Stimulated activated CD8-positive, alpha-beta memory T cell treated with anti-CD3 and anti-CD28 coated beads, Interleukin-15, amount 100 ng/mL, for 48 hours (primary cell): Measurements from ENCODE around the gene CNTLN.
"Not testable (repeated sequence)": the region's sequence is repeated elsewhere in the genome, so short reads cannot be mapped to it uniquely, and the experiment has no call there.

Experiments
- DNase-seq, 2 donors: peaks; one replicate each; pipeline ENCODE4 v3.0.0-alpha.2; 2020; ENCODE audit warnings: low read depth in 2 of 2

CNTLN gene

GRCh38 chr9:17509151-17509550, 374.3 kb downstream of the CNTLN start:
- no peak for DNase-seq

DNA sequence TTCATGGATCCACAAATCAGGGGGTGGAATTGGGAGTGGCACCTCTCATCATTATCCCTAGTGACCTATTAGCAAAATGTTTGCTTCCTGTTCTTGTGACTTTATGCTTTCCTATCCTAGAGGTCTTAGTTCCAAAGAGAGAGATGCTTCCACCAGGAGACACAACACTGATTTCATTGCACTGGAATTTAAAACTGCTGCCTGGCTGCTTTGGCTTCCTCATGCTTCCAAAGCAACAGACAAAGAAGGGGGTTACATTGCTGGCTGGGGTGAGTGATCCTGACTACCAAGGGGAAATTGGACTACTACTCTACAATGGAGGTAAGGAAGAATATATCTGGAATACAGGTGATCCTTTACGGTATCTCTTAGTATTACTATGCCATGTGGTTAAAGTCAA, 374.9 kb downstream of the CNTLN start:
- no peak for DNase-seq

DNA sequence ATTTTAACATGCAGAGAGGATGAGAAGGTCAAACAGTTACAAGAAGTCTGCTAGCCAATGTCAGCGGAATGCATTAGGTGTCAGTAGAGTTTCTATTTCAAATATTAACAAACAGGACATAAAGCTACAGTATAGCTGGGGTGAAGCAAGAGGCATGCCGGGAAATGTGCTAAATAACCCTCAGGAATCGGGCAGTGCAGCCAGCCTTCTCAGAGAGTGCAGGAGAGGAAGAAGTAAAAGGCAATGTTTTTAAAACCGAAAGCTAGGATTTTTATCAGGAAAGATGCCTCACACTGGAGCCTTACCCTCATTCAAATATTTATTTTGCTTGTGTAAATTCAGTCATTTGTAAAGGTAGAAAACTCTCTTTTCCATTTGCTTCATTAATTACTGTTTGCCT, 384.9 kb downstream of the CNTLN start:
- no peak for DNase-seq

- DNase-seq = no peak
Measured at GRCh38 chr9:17520268-17521064, 385.6 kb downstream of the CNTLN start.

DNA sequence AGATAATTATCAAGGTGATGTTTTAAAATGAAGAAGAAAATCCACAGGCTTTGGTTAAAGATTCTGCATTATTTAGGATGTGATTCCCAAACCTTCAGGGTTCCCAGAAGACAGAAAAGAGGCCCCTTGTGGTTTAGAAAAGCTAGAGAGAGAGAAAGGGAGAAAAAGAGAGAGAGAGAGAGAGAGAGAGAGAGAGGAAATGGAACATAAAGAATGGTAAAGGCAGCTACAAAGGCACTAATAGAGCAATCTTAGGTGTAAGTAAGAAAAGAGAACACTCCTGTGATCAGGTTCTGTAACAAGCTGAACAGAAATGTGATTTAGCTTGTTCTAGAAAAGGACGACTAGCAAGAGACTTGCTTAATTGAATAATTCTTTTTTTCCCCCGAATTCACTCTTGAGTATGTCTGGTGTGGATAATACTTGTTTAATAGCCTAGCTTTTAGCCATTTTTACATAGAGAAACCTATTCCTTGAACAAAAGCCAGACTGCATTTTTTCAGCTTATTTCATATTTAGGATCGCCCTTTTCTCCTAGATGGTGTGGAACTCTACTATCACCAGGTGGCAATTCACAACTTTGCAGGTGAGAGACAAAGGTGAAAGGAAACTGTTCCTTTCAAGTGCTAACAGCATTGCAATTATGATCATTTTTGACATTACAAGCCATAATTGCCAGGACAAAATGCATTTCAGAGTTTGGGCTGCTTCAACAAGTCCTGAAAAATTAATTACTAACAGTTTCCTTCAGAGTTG, 386.4 kb downstream of the CNTLN start:
- no peak for DNase-seq

DNA sequence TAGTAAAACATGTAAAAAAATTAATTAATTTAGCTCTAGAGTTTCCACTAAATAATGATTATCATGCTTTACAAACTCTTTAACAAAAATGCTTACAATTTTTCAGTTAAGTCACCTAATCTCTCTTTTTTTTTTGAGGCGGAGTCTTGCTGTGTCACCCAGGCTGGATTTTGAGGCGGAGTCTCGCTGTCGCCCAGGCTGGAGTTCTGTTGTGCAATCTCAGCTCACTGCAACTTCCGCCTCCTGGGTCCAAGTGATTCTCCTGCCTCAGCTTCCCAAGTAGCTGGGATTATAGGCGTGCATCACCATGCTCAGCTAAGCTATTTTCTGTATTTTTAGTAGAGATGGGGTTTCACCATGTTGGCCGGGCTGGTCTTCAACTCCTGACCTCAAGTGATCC, 391.9 kb downstream of the CNTLN start:
- DNase-seq = not testable (repeated sequence)

- no peak for DNase-seq
Measured at GRCh38 chr9:17528859-17529258, 394.0 kb downstream of the CNTLN start.

GRCh38 chr9:17531642-17532254, 396.9 kb downstream of the CNTLN start:
- no peak for DNase-seq

- no peak for DNase-seq
Measured at GRCh38 chr9:17532461-17532860, 397.6 kb downstream of the CNTLN start.

- no peak for DNase-seq
Measured at GRCh38 chr9:17535176-17535575, 400.3 kb downstream of the CNTLN start.

DNA sequence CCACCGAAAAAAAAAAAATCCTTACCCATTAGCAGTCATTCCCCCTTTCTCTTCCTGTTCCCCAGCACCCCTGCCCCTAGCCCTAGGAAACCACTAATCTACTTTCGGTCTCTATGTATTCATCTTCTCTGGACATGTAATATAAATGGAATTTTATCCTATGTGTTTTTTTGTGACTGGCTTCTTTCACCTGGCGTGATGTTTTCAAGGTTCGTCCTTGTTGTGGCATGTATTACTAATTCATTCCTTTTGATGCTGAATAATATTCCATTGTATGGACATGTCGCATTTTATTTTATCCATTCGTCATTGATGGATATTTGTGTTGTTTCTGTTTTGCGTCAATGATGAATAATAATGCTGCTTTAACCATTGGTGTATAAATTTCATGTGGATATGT, 401.2 kb downstream of the CNTLN start:
- no peak for DNase-seq

- DNase-seq = no peak
Measured at GRCh38 chr9:17551023-17551422, 416.2 kb downstream of the CNTLN start.
